ENCODE measurements around the gene ACAA2.

Gene ACAA2

GRCh38 chr18:49832221-49832647 lies 18.9 kb upstream of the ACAA2 start (continued):
- no peak for TF ChIP-seq PATZ1 (CRISPR knock-in tag; IDR thresholded peaks at IDR 0.05; ENCODE audit: borderline replicate concordance)
- TF ChIP-seq ZFP3 (CRISPR knock-in tag; IDR thresholded peaks at IDR 0.05), result no peak

GRCh38 chr18:49827996-49828395 lies 14.7 kb upstream of the ACAA2 start:
- TF ChIP-seq ZNF8 (CRISPR knock-in tag; IDR thresholded peaks at IDR 0.05) (no peak), ZNF70 (CRISPR knock-in tag; IDR thresholded peaks at IDR 0.05) (no peak), ZC3H10 (CRISPR knock-in tag; IDR thresholded peaks at IDR 0.05) (no peak), CSDC2 (CRISPR knock-in tag; IDR thresholded peaks at IDR 0.05) (no peak), CREB5 (CRISPR knock-in tag; IDR thresholded peaks at IDR 0.05; ENCODE audit: low read depth) (no peak), TOX (CRISPR knock-in tag; IDR thresholded peaks at IDR 0.05; ENCODE audit: borderline replicate concordance) (no peak), BACH2 (CRISPR knock-in tag; IDR thresholded peaks at IDR 0.05; ENCODE audit: borderline replicate concordance) (no peak), SNAI2 (CRISPR knock-in tag; IDR thresholded peaks at IDR 0.05) (no peak), ISL1 (CRISPR knock-in tag; IDR thresholded peaks at IDR 0.05) (no peak), OSR1 (CRISPR knock-in tag; IDR thresholded peaks at IDR 0.05) (no peak), PPARA (CRISPR knock-in tag; IDR thresholded peaks at IDR 0.05; ENCODE audit: borderline replicate concordance) (no peak)
- no peak for ATAC-seq

GRCh38 chr18:49819823-49820671 lies 6.7 kb upstream of the ACAA2 start:
- TF ChIP-seq TCF4 (CRISPR knock-in tag; IDR thresholded peaks at IDR 0.05; ENCODE audit: borderline replicate concordance) (no peak), CSDC2 (CRISPR knock-in tag; IDR thresholded peaks at IDR 0.05) (no peak), ZFP30 (CRISPR knock-in tag; IDR thresholded peaks at IDR 0.05) (no peak), PATZ1 (CRISPR knock-in tag; IDR thresholded peaks at IDR 0.05; ENCODE audit: borderline replicate concordance) (no peak), CSRNP3 (CRISPR knock-in tag; IDR thresholded peaks at IDR 0.05) (no peak), PPARA (CRISPR knock-in tag; IDR thresholded peaks at IDR 0.05; ENCODE audit: borderline replicate concordance) (no peak), TSHZ2 (CRISPR knock-in tag; IDR thresholded peaks at IDR 0.05) (no peak), ZNF565 (CRISPR knock-in tag; conservative IDR thresholded peaks at IDR 0.05; ENCODE audit: low read depth) (no peak), ISL1 (CRISPR knock-in tag; IDR thresholded peaks at IDR 0.05) (no peak)
- no peak for ATAC-seq
